H4 (cell line): ENCODE results near the gene DUSP16. TPM values are rescaled to one million over a fixed set of nuclear protein-coding genes. Genes with fewer than 3 reads are reported as not detected.
"Not testable (repeated sequence)": the region's sequence is repeated elsewhere in the genome, so short reads cannot be mapped to it uniquely, and the experiment has no call there.

Experiments
- DNase-seq: peaks from one replicate; pipeline ENCODE4 v3.0.0-alpha.2; 2015; ENCODE audit warnings: low spot score
- total RNA-seq: library from RNA; depleted of rRNA; stranded (reverse); fragments of >200 nt; shearing (Covaris generic); gene quantifications from 2 replicates; pipeline ENCODE4 v1.2.3, GENCODE V29; 2014

The DUSP16 gene
- total RNA-seq, 1 experiment from 2014 or later = 13.7 TPM

GRCh38 chr12:12521044-12521485 lies 41.6 kb downstream of the DUSP16 start:
- no peak for DNase-seq

GRCh38 chr12:12520273-12520672 lies 42.4 kb downstream of the DUSP16 start:
- DNase-seq = no peak

- no peak for DNase-seq
These were observed 43.2 kb downstream of the DUSP16 start for GRCh38 chr12:12519354-12519998.

- no peak for DNase-seq
These were observed 43.7 kb downstream of the DUSP16 start for GRCh38 chr12:12518919-12519318.

- no peak for DNase-seq
These were observed 44.2 kb downstream of the DUSP16 start for GRCh38 chr12:12518464-12518845.

GRCh38 chr12:12513416-12514006 lies 49.2 kb downstream of the DUSP16 start:
- DNase-seq = no peak

GRCh38 chr12:12511895-12512711 lies 50.6 kb downstream of the DUSP16 start:
- DNase-seq = no peak

GRCh38 chr12:12511021-12511783 lies 51.5 kb downstream of the DUSP16 start:
- DNase-seq = no peak

GRCh38 chr12:12510551-12510950 lies 52.1 kb downstream of the DUSP16 start:
- no peak for DNase-seq

- no peak for DNase-seq
These were observed 52.5 kb downstream of the DUSP16 start for GRCh38 chr12:12510141-12510540.

- DNase-seq = no peak
These were observed 54.1 kb downstream of the DUSP16 start for GRCh38 chr12:12508612-12509011.

GRCh38 chr12:12507121-12507520 lies 55.5 kb downstream of the DUSP16 start:
- no peak for DNase-seq

- DNase-seq = peak; percentile 44
These were observed 56.2 kb downstream of the DUSP16 start for GRCh38 chr12:12506496-12506890.

GRCh38 chr12:12505544-12506495 lies 56.8 kb downstream of the DUSP16 start:
- no peak for DNase-seq

GRCh38 chr12:12503384-12504078 lies 59.1 kb downstream of the DUSP16 start:
- no peak for DNase-seq

- no peak for DNase-seq
These were observed 59.9 kb downstream of the DUSP16 start for GRCh38 chr12:12502815-12503151.

GRCh38 chr12:12502130-12502814 lies 60.4 kb downstream of the DUSP16 start:
- DNase-seq = not testable (repeated sequence)

- DNase-seq = no peak
These were observed 61.5 kb downstream of the DUSP16 start for GRCh38 chr12:12501121-12501520.

GRCh38 chr12:12499909-12500604 lies 62.6 kb downstream of the DUSP16 start:
- DNase-seq = no peak
